UCSD-AML1 (cell line): ENCODE results near the gene TBC1D24.
"Not testable (repeated sequence)": the region's sequence is repeated elsewhere in the genome, so short reads cannot be mapped to it uniquely, and the experiment has no call there.

Experiments
- DNase-seq: peaks from one replicate; lab custom pipeline; 2025; ENCODE audit not compliant: unreplicated experiment; lab: John Stamatoyannopoulos, UW

Gene TBC1D24

GRCh38 chr16:2474877-2475412, at the start of gene TBC1D24:
Gene TBC1D24 (plus strand): TSS chr16:2475127. CDS start chr16:2496149, 21,022 bp downstream.
- peak; percentile 92 for DNase-seq

- no peak for DNase-seq
Measured at GRCh38 chr16:2425825-2426430, 49.0 kb upstream of the TBC1D24 start.

GRCh38 chr16:2426941-2427361, 48.0 kb upstream of the TBC1D24 start:
- DNase-seq: no peak

GRCh38 chr16:2427526-2427925, 47.4 kb upstream of the TBC1D24 start:
- no peak for DNase-seq

GRCh38 chr16:2428051-2428783, 46.7 kb upstream of the TBC1D24 start:
- DNase-seq: no peak

GRCh38 chr16:2428784-2429033, 46.2 kb upstream of the TBC1D24 start:
- no peak for DNase-seq

- peak; percentile 97 for DNase-seq
Measured at GRCh38 chr16:2429034-2429770, 45.7 kb upstream of the TBC1D24 start, which contains the start of gene CCNF. Gene CCNF (plus strand): TSS chr16:2429447. CDS start chr16:2429482, 35 bp downstream.

GRCh38 chr16:2429771-2430663, 44.9 kb upstream of the TBC1D24 start:
- no peak for DNase-seq

GRCh38 chr16:2432286-2432685, 42.6 kb upstream of the TBC1D24 start:
- no peak for DNase-seq

- no peak for DNase-seq
Measured at GRCh38 chr16:2432801-2433505, 42.0 kb upstream of the TBC1D24 start.

GRCh38 chr16:2435236-2435635, 39.7 kb upstream of the TBC1D24 start:
- not testable (repeated sequence) for DNase-seq

GRCh38 chr16:2436110-2436509, 38.8 kb upstream of the TBC1D24 start:
- DNase-seq: no peak

- no peak for DNase-seq
Measured at GRCh38 chr16:2437032-2437790, 37.7 kb upstream of the TBC1D24 start.

- no peak for DNase-seq
Measured at GRCh38 chr16:2438121-2438520, 36.8 kb upstream of the TBC1D24 start.

GRCh38 chr16:2439598-2439997, 35.3 kb upstream of the TBC1D24 start:
- no peak for DNase-seq

GRCh38 chr16:2441143-2441804, 33.7 kb upstream of the TBC1D24 start:
- not testable (repeated sequence) for DNase-seq

GRCh38 chr16:2443555-2443954, 31.4 kb upstream of the TBC1D24 start:
- no peak for DNase-seq

- no peak for DNase-seq
Measured at GRCh38 chr16:2447920-2448583, 26.9 kb upstream of the TBC1D24 start.
